ENCODE data around the gene GDF2. TPM values are rescaled to one million over a fixed set of nuclear protein-coding genes. Genes with fewer than 3 reads are reported as not detected.

The GDF2 gene
- total RNA-seq, 1 donor from 2014 or later, result not detected

DNA sequence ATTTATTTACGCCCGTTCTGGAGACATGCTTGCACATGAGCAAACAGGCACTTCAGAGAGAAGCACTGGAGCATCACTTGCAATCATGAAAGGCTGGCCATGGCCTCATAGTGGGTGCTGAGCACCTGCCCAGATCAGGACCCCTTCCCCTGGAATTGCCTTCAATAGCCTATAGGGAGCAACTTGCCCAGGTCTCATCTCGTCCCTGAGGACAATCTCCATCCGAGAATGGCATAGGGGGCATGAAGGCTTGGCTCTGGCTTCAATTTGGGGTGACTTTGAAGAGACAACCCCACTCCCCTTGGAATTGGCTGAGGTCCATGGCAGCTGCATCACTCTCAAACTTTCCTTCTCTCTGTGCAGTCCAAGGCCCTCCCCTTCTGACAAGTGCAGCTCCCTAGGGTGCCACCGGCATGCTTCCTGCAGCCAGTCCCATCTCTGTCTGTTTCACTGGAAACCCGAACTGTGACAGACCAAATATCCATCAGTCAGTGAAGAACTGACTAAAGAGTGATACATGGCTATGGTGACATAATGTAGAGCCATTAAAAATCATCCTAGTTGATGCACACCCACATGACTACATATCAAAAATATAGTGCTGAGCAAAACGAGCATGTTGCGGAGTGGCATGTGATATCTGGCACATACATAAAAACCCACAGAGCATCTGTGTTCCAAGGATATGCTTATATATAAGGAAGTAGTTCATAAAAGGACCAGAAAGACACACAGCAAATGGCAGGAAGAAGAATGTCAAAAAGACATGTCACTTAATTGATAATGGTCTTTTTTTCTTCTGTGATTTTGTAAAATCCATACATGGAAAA is 12.4 kb downstream of the GDF2 start:
- Histone ChIP-seq H3K27ac (no peak overlapping the region), H3K9me3 (no peaks in the 10 kb centered on the region), H3K27me3 (peaks cover 6% of the 10 kb centered on the region), H3K4me3 (no peak overlapping the region), H3K36me3 (no peaks in the 10 kb centered on the region), H3K4me1 (no peaks in the 10 kb centered on the region)
- intact Hi-C loops (cut with DNase I), result no loop called here
- TF ChIP-seq, protein P1, sequence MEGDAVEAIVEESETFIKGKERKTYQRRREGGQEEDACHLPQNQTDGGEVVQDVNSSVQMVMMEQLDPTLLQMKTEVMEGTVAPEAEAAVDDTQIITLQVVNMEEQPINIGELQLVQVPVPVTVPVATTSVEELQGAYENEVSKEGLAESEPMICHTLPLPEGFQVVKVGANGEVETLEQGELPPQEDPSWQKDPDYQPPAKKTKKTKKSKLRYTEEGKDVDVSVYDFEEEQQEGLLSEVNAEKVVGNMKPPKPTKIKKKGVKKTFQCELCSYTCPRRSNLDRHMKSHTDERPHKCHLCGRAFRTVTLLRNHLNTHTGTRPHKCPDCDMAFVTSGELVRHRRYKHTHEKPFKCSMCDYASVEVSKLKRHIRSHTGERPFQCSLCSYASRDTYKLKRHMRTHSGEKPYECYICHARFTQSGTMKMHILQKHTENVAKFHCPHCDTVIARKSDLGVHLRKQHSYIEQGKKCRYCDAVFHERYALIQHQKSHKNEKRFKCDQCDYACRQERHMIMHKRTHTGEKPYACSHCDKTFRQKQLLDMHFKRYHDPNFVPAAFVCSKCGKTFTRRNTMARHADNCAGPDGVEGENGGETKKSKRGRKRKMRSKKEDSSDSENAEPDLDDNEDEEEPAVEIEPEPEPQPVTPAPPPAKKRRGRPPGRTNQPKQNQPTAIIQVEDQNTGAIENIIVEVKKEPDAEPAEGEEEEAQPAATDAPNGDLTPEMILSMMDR (IDR thresholded peaks at IDR 0.05), result no peak
- ATAC-seq, result no peak
- DNase-seq, result peak; percentile 26

- H3K9me3 ChIP-seq, result no peaks in the 10 kb centered on the region
- TF ChIP-seq, protein P1 (IDR thresholded peaks at IDR 0.05), result no peak
- intact Hi-C loops (cut with DNase I), result no loop called here
- DNase-seq (peak; percentile 19), ATAC-seq (no peak)
- H3K4me3 ChIP-seq, result no peak overlapping the region
- no peaks in the 10 kb centered on the region for H3K4me1 ChIP-seq
- no peak overlapping the region for H3K27ac ChIP-seq
- H3K27me3 ChIP-seq, result peaks cover 6% of the 10 kb centered on the region
- no peaks in the 10 kb centered on the region for H3K36me3 ChIP-seq
Measured at GRCh38 chr10:47335906-47336305, 13.7 kb downstream of the GDF2 start.

DNA sequence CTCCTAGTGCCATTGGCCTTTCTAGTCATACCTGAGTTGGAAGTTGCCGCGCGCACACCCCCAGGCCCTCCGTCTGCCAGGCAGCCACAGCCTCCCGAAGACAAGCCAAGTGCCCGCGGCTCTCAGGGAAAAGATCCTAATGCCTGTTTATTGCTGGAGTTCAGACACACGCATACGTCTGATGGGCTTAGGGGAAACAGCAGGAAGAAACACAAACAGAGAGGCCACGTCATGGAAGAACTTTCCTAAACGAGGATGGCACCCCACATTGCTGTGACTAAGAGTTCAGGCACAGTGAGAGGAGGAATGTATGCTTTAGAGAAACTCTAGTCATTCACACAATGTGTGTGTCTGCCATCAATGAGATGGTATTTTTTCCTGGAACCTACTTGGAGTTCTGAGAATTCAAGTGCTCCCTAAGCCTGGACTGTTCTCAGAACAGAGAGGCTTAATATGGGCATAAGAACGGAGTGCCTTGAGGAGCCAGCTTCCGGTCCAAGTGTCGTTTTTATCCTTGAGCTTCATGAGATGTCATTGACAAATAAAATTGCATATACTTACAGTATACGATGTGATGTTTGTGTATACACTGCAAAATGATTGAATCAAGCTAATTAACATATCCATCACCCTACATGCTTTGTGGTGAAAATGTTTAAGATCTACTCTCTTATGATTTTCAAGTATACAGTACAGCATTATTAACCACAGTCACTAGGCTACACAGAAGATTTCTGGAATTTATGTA is 14.3 kb downstream of the GDF2 start:
- DNase-seq (peak; percentile 34), ATAC-seq (no peak)
- Histone ChIP-seq H3K9me3 (no peaks in the 10 kb centered on the region), H3K4me1 (no peaks in the 10 kb centered on the region), H3K4me3 (no peak overlapping the region), H3K36me3 (no peaks in the 10 kb centered on the region), H3K27me3 (peaks cover 6% of the 10 kb centered on the region), H3K27ac (no peak overlapping the region)
- intact Hi-C loops (cut with DNase I), result no loop called here
- TF ChIP-seq, protein P1 (IDR thresholded peaks at IDR 0.05), result no peak

GRCh38 chr10:47337310-47337709 is 15.1 kb downstream of the GDF2 start:
- DNase-seq, result no peak
- intact Hi-C loops (cut with DNase I), result no loop called here
- ATAC-seq, result no peak

DNA sequence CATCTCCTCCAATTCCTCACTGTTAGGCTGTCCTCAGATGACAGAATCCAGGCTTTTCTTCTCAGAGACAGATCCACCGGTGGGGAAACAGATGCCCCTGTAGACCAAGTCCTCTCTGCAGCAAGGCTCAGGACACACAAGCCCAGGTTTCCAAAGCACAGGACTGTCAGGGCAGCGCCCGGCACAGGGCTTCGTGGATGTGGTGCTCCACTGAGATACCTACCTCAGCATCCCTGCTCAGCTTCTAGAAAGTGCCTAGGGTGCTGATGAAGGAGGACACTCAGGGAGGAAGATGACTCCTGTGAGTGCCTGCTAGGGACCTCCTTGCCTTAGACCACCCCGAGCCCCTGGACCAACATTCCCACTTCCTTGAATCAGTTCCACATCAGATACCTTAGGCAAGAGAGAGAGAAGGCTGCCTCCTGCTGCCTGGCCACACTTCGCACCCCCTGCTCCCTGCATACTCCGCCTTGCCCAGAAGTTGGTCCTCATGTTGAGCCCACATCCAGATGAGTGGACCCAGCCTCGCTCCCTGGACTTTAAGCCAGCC is 17.0 kb downstream of the GDF2 start:
- Histone ChIP-seq H3K9me3 (no peaks in the 10 kb centered on the region), H3K27me3 (peaks cover under 1% of the 10 kb centered on the region), H3K36me3 (no peaks in the 10 kb centered on the region), H3K4me1 (no peaks in the 10 kb centered on the region), H3K27ac (no peak overlapping the region), H3K4me3 (no peak overlapping the region)
- intact Hi-C loops (cut with DNase I), result no loop called here
- ATAC-seq (no peak), DNase-seq (peak; percentile 45)
- TF ChIP-seq, protein P1 (IDR thresholded peaks at IDR 0.05), result no peak

More at GRCh38 chr10:47337310-47337709, 15.1 kb downstream of the GDF2 start:
- no peak overlapping the region for H3K27ac ChIP-seq
- no peaks in the 10 kb centered on the region for H3K4me1 ChIP-seq
- H3K27me3 ChIP-seq, result peaks cover 6% of the 10 kb centered on the region
- no peak overlapping the region for H3K4me3 ChIP-seq
- TF ChIP-seq, protein P1 (IDR thresholded peaks at IDR 0.05), result no peak
- H3K36me3 ChIP-seq, result no peaks in the 10 kb centered on the region
- H3K9me3 ChIP-seq, result no peaks in the 10 kb centered on the region

All from upper lobe of right lung (tissue), 1 donor.